Measurements from ENCODE around the gene TYMS. TPM values are rescaled to one million over a fixed set of nuclear protein-coding genes. Genes with fewer than 3 reads are reported as not detected.

The TYMS gene
- total RNA-seq, 1 experiment from 2014 or later = 140 TPM

- Histone ChIP-seq H3K27ac (ENCODE audit: insufficient read length, low read depth, low read length) (no peak overlapping the region), H2BK12ac (ENCODE audit: insufficient read length, low read depth, low read length) (no peak overlapping the region), H3K79me1 (ENCODE audit: insufficient read depth, low read depth, low read length, poor library complexity, severe bottlenecking) (no peaks in the 10 kb centered on the region), H3K4me1 (ENCODE audit: insufficient read depth, low read length) (no peaks in the 10 kb centered on the region; the same call in 1 of the 2 replicates), H2BK15ac (ENCODE audit: low read depth, low read length) (no peak overlapping the region), H3K14ac (ENCODE audit: insufficient read depth, low read length) (no peak overlapping the region), H3K4me2 (ENCODE audit: insufficient read depth, insufficient read length, low read length) (no peak overlapping the region), H3K9ac (ENCODE audit: extremely low read depth, insufficient read length, low read length) (no peak overlapping the region), H4K5ac (ENCODE audit: insufficient read length, low read depth, low read length) (no peak overlapping the region), H3K79me2 (ENCODE audit: insufficient read depth, low read length) (no peaks in the 10 kb centered on the region), H3T11ph (ENCODE audit: low read length) (no peak overlapping the region), H2AFZ (ENCODE audit: low read length) (no peak overlapping the region), H3K18ac (ENCODE audit: insufficient read length, low read depth, low read length) (no peak overlapping the region), H3K56ac (ENCODE audit: insufficient read length, low read depth, low read length) (no peak overlapping the region), H3K23ac (ENCODE audit: insufficient read length, low read depth, low read length) (no peak overlapping the region), H2BK5ac (ENCODE audit: insufficient read length, low read length) (no peak overlapping the region), H2AK5ac (ENCODE audit: insufficient read length, low read length) (no peak overlapping the region), H3K4ac (ENCODE audit: low read depth, low read length) (no peak overlapping the region), H3K9me3 (ENCODE audit: control insufficient read depth, low read depth, low read length) (no peaks in the 10 kb centered on the region), H2BK20ac (ENCODE audit: low read depth, low read length, poor library complexity, severe bottlenecking) (no peak overlapping the region), H3K27me3 (ENCODE audit: insufficient read depth, low read length) (no peaks in the 10 kb centered on the region), H3K23me2 (ENCODE audit: insufficient read length, low read depth, low read length, poor library complexity, severe bottlenecking) (no peaks in the 10 kb centered on the region), H2BK120ac (ENCODE audit: low read depth, low read length, poor library complexity, severe bottlenecking) (no peak overlapping the region), H4K20me1 (ENCODE audit: control insufficient read depth, insufficient read depth, insufficient read length) (no peaks in the 10 kb centered on the region), H4K91ac (ENCODE audit: insufficient read length, low read depth, low read length) (no peak overlapping the region), H4K8ac (replicated peaks; ENCODE audit: insufficient read length, low read depth, low read length) (no peak overlapping the region)
- WGBS (ENCODE audit: extremely low coverage, insufficient read length, low lambda C conversion rate) = no CpG with 5 or more reads among the region's 6 CpGs
- peaks cover 2% of the 10 kb centered on the region for H3K27me3 Mint-ChIP-seq (ENCODE audit: low read depth)
- H3K36me3 Mint-ChIP-seq (ENCODE audit: insufficient read depth in 1 of 3, low read depth in 3 of 3) = peaks cover 0 to 11% (median 4%) of the 10 kb centered on the region in 3 experiments; a peak in 4 of 7 replicates
- no peaks in the 10 kb centered on the region; a peak in 2 of 5 replicates for H3K9me3 Mint-ChIP-seq
- H3K27ac Mint-ChIP-seq = peak overlapping the region in 2 of 3 experiments; percentile 34 to 41; a peak in 3 of 7 replicates
- peak; percentile 54 for TF ChIP-seq CTCF (conservative IDR thresholded peaks at IDR 0.05)
- H3K4me3 Mint-ChIP-seq = no peak overlapping the region
- H3K4me1 Mint-ChIP-seq = peaks cover 15 to 18% of the 10 kb centered on the region in 2 experiments
- no peak for DNase-seq
Observed at GRCh38 chr18:629269-630150, 27.9 kb upstream of the TYMS start.
